K562 (cell line): ENCODE results near the gene SPATS2. TPM values are rescaled to one million over a fixed set of nuclear protein-coding genes. Genes with fewer than 3 reads are reported as not detected.

ENCODE experiments used
- ADNP ChIP-seq: fragments of 200-800 bp; sonication (Bioruptor generic); IDR thresholded peaks from 2 replicates; pipeline ENCODE4 v1.6.1; 2016; ENCODE audit warnings: missing genetic modification characterization, missing compliant biosample characterization
- ATF6 ChIP-seq: sonication (generic); formaldehyde crosslinking; IDR thresholded peaks from 2 replicates; pipeline ENCODE4 v1.4.0; 2020; ENCODE audit warnings: mild to moderate bottlenecking, missing genetic modification reagents
- C11orf30 ChIP-seq: fragments of 450-650 bp; IDR thresholded peaks from 2 replicates; pipeline ENCODE4 v1.6.1; 2016; ENCODE audit warnings: low read depth, mild to moderate bottlenecking
- CTBP1 ChIP-seq: fragments of 450-650 bp; IDR thresholded peaks from 2 replicates; pipeline ENCODE4 v1.6.1; 2016; ENCODE audit warnings: borderline replicate concordance
- E2F8 ChIP-seq: fragments of 450-650 bp; IDR thresholded peaks from 2 replicates; pipeline ENCODE4 v1.7.1; 2018; ENCODE audit warnings: mild to moderate bottlenecking, low read depth; ENCODE audit not compliant: partially characterized antibody
- EGR1 ChIP-seq: fragments of 450-650 bp; conservative IDR thresholded peaks from 2 replicates; pipeline ENCODE4 v1.6.1; 2017; ENCODE audit warnings: mild to moderate bottlenecking
- GTF2E2 ChIP-seq: fragments of 200-800 bp; sonication (Bioruptor generic); IDR thresholded peaks from 2 replicates; pipeline ENCODE4 v1.6.1; 2016; ENCODE audit warnings: missing genetic modification characterization, missing compliant biosample characterization
- LEF1 ChIP-seq: fragments of 450-650 bp; IDR thresholded peaks from 2 replicates; pipeline ENCODE4 v1.6.1; 2016; ENCODE audit warnings: mild to moderate bottlenecking
- MTA2 ChIP-seq: fragments of 450-650 bp; IDR thresholded peaks from 2 replicates; pipeline ENCODE4 v1.6.1; 2016; ENCODE audit warnings: low read depth
- NR2C2 ChIP-seq, 2 experiments: fragments of 200-800 bp in 1 of 2; sonication (Bioruptor generic) in 1 of 2; sonication (generic) in 1 of 2; formaldehyde crosslinking in 1 of 2; IDR thresholded peaks; 2 replicates each; pipeline versions ENCODE4 v1.6.1 to v1.8.0; 2016 to 2022; ENCODE audit warnings: mild to moderate bottlenecking in 1 of 2, missing compliant biosample characterization in 1 of 2, missing genetic modification characterization in 1 of 2, missing genetic modification reagents in 1 of 2
- PHF20 ChIP-seq: fragments of 450-650 bp; IDR thresholded peaks from 2 replicates; pipeline ENCODE4 v1.6.1; 2018; ENCODE audit not compliant: partially characterized antibody
- STAT5A ChIP-seq: IDR thresholded peaks from 2 replicates; pipeline ENCODE4 v1.6.1; 2012; ENCODE audit warnings: low read length, inconsistent platforms, borderline replicate concordance
- THRA ChIP-seq: fragments of 450-650 bp; IDR thresholded peaks from 2 replicates; pipeline ENCODE4 v1.6.1; 2017; ENCODE audit warnings: mild to moderate bottlenecking, moderate library complexity
- TOE1 ChIP-seq, 2 experiments: fragments of 450-650 bp in 1 of 2; sonication (generic) in 1 of 2; formaldehyde crosslinking in 1 of 2; IDR thresholded peaks; 2 replicates each; pipeline versions ENCODE4 v1.7.1 to v1.8.0; 2016 to 2022; ENCODE audit warnings: borderline replicate concordance in 2 of 2, mild to moderate bottlenecking in 2 of 2, antibody characterized with exemption in 1 of 2, inconsistent platforms in 1 of 2, low read depth in 1 of 2, missing genetic modification reagents in 1 of 2, moderate library complexity in 1 of 2
- ZNF274 ChIP-seq: IDR thresholded peaks from 2 replicates; pipeline ENCODE4 v1.6.1; 2011; ENCODE audit warnings: low read depth, mild to moderate bottlenecking, low read length, moderate library complexity, borderline replicate concordance
- ZNF324 ChIP-seq: fragments of 250-450 bp; sonication (Bioruptor Pico); IDR thresholded peaks from 2 replicates; pipeline ENCODE4 v1.4.0; 2020; ENCODE audit warnings: mild to moderate bottlenecking
- ZNF57 ChIP-seq: fragments of 450-650 bp; formaldehyde crosslinking; IDR thresholded peaks from 2 replicates; pipeline ENCODE4 v1.4.0; 2020; ENCODE audit warnings: mild to moderate bottlenecking, moderate library complexity
- ZNF830 ChIP-seq: fragments of 250-450 bp; sonication (Bioruptor Pico); IDR thresholded peaks from 2 replicates; pipeline ENCODE4 v1.5.0; 2021; ENCODE audit warnings: mild to moderate bottlenecking
- polyA plus RNA-seq, 8 experiments: library from polyadenylated mRNA; depleted of rRNA in 4 of 8; stranded (reverse) in 5 of 8; unstranded in 3 of 8; fragments of >200 nt; fragmentation: Nextera tagmentation in 2 of 8; fragmentation: Illumina TruSeq in 1 of 8; extraction: Ambion mirVana in 2 of 8; extraction: Trizol in 1 of 8; gene quantifications; 2 replicates each; pipeline versions ENCODE4 v1.2.1 to v1.2.3, GENCODE V29; 2011 to 2014; ENCODE audit warnings: inconsistent platforms in 1 of 8, missing spikeins in 1 of 8
- total RNA-seq, 7 experiments: library from RNA; depleted of rRNA in 6 of 7; stranded (reverse); fragments of >200 nt in 6 of 7; fragmentation: Illumina TruSeq in 2 of 7; extraction: Trizol in 2 of 7; gene quantifications; 2 replicates each; pipeline versions ENCODE4 v1.2.1 to v1.2.3, GENCODE V29; 2011 to 2021; ENCODE audit warnings: low replicate concordance in 1 of 7
- TF ChIP-seq, protein P1 (sequence below): IDR thresholded peaks from 2 replicates; pipeline ENCODE4 v1.6.1; 2014; ENCODE audit warnings: antibody characterized with exemption

The SPATS2 gene
- total and polyA plus RNA-seq, 9 of the 15 experiments (the other 6 are each of a cell fraction or from before 2014, with no cell fraction given) = 5.4 to 48.2 (median 17.5) TPM

DNA sequence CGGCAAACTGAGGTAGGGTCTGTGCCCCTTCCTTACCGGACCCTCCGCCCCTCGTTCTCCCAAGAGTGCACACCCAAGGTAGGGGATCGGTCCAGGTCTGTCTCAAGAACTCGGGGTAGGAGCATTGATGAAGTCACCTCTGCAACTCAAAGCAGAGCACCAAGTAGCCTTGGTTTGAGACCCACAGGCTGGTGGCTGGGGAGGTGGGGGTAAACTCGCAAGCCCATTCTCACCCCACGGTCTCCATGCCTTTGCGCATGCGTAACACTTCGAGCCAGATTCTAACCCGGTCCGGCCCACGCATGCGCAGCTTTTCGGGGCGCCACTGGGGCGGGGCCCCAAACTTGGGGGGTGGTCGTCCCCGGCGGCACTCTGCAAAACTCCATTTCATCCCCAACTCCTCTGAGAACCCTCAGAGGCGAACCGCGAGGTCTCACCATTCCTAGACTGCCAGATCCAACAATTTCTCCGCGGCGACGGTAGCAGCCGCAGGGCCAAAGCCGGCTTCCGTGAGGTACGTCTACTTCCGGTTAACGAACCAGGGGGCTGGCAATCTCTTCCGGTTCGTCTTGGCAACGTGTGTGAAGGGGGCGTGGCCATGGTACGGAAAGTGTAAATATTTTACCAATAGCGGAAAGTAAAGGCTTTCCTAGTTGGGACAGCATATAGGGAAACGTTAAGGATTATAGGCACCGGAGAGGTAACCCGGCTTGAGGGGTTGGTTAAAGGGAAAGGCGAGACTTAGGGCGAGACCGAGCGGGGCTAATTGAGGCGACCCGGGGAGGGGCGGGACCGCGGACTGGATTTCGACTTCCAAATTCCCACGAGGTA lies 200.6 kb downstream of the SPATS2 start, which contains the start of gene MCRS1 (continued):
- TF ChIP-seq TOE1 (IDR thresholded peaks at IDR 0.05; ENCODE audit: borderline replicate concordance) (0 out of 2 replicates have a peak, but pooled peaks have one; percentile 57), TOE1 (CRISPR knock-in tag; IDR thresholded peaks at IDR 0.05; ENCODE audit: borderline replicate concordance, low read depth) (peak; percentile 59; the same call in 1 of the 2 replicates), LEF1 (peak; percentile 14; the same call in 1 of the 2 replicates), ZNF324 (CRISPR knock-in tag) (no peak; the same call in 1 of the 2 replicates), ZNF274 (no peak), CTBP1 (peak; percentile 30; the same call in 1 of the 2 replicates), EGR1 (peak; percentile 62; the same call in 1 of the 2 replicates), THRA (no peak), C11orf30 (peak; percentile 87), GTF2E2 (tag) (0 out of 2 replicates have a peak, but pooled peaks have one; percentile 48), ZNF57 (CRISPR knock-in tag) (no peak), PHF20 (peak; percentile 98), E2F8 (peak; percentile 96), MTA2 (peak; percentile 88), ATF6 (0 out of 2 replicates have a peak, but pooled peaks have one; percentile 20), ZNF830 (no peak), ADNP (tag) (no peak), NR2C2 (CRISPR knock-in tag; IDR thresholded peaks at IDR 0.05) (peak; percentile 100), NR2C2 (tag; IDR thresholded peaks at IDR 0.05) (peak; percentile 100), STAT5A (no peak)
- TF ChIP-seq, protein P1, sequence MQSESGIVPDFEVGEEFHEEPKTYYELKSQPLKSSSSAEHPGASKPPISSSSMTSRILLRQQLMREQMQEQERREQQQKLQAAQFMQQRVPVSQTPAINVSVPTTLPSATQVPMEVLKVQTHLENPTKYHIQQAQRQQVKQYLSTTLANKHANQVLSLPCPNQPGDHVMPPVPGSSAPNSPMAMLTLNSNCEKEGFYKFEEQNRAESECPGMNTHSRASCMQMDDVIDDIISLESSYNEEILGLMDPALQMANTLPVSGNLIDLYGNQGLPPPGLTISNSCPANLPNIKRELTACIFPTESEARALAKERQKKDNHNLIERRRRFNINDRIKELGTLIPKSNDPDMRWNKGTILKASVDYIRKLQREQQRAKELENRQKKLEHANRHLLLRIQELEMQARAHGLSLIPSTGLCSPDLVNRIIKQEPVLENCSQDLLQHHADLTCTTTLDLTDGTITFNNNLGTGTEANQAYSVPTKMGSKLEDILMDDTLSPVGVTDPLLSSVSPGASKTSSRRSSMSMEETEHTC = 0 out of 2 replicates have a peak, but pooled peaks have one; percentile 9
